ENCODE measurements around the gene STX19.

Gene STX19

GRCh38 chr3:94036909-94037507, 8.6 kb upstream of the STX19 start:
- peak; percentile 28 for DNase-seq (ENCODE audit: low read depth, low spot score)

- no peak for DNase-seq (ENCODE audit: low read depth, low spot score)
Measured at GRCh38 chr3:94026623-94027022, 1.8 kb downstream of the STX19 start.

GRCh38 chr3:94024385-94024784, 4.0 kb downstream of the STX19 start:
- DNase-seq (ENCODE audit: low read depth, low spot score) = no peak

- no peak for DNase-seq (ENCODE audit: low read depth, low spot score)
Measured at GRCh38 chr3:94020293-94020692, 8.1 kb downstream of the STX19 start.

GRCh38 chr3:94019659-94020058, 8.7 kb downstream of the STX19 start:
- no peak for DNase-seq (ENCODE audit: low read depth, low spot score)

GRCh38 chr3:94015025-94015424, 13.4 kb downstream of the STX19 start:
- DNase-seq (ENCODE audit: low read depth, low spot score) = no peak

GRCh38 chr3:94012185-94012584, 16.2 kb downstream of the STX19 start:
- DNase-seq (ENCODE audit: low read depth, low spot score) = no peak

- DNase-seq (ENCODE audit: low read depth, low spot score) = no peak
Measured at GRCh38 chr3:94011233-94011711, 17.1 kb downstream of the STX19 start.

- no peak for DNase-seq (ENCODE audit: low read depth, low spot score)
Measured at GRCh38 chr3:94009608-94010007, 18.8 kb downstream of the STX19 start.

GRCh38 chr3:94008253-94008652, 20.1 kb downstream of the STX19 start:
- no peak for DNase-seq (ENCODE audit: low read depth, low spot score)

- DNase-seq (ENCODE audit: low read depth, low spot score) = no peak
Measured at GRCh38 chr3:94004301-94004910, 24.0 kb downstream of the STX19 start.

GRCh38 chr3:94001827-94002495, 26.4 kb downstream of the STX19 start:
- DNase-seq (ENCODE audit: low read depth, low spot score) = no peak

- DNase-seq (ENCODE audit: low read depth, low spot score) = no peak
Measured at GRCh38 chr3:94001191-94001590, 27.2 kb downstream of the STX19 start.

- no peak for DNase-seq (ENCODE audit: low read depth, low spot score)
Measured at GRCh38 chr3:93994056-93994455, 34.3 kb downstream of the STX19 start.

- DNase-seq (ENCODE audit: low read depth, low spot score) = no peak
Measured at GRCh38 chr3:93992207-93992606, 36.2 kb downstream of the STX19 start.

GRCh38 chr3:93991631-93992030, 36.8 kb downstream of the STX19 start:
- DNase-seq (ENCODE audit: low read depth, low spot score) = no peak

- no peak for DNase-seq (ENCODE audit: low read depth, low spot score)
Measured at GRCh38 chr3:93989241-93989640, 39.2 kb downstream of the STX19 start.

GRCh38 chr3:93988764-93989163, 39.6 kb downstream of the STX19 start:
- DNase-seq (ENCODE audit: low read depth, low spot score) = no peak

GRCh38 chr3:93988283-93988682, 40.1 kb downstream of the STX19 start:
- DNase-seq (ENCODE audit: low read depth, low spot score) = no peak

GRCh38 chr3:93984618-93985017, 43.8 kb downstream of the STX19 start:
- DNase-seq (ENCODE audit: low read depth, low spot score) = no peak

GRCh38 chr3:93983408-93983807, 45.0 kb downstream of the STX19 start:
- no peak for DNase-seq (ENCODE audit: low read depth, low spot score)

GRCh38 chr3:93981649-93982048, 46.7 kb downstream of the STX19 start:
- no peak for DNase-seq (ENCODE audit: low read depth, low spot score)

Data from iPS DF 19.7 (cell line).